H9 (cell line): Measurements from ENCODE around the gene METTL22. TPM values are rescaled to one million over a fixed set of nuclear protein-coding genes. Genes with fewer than 3 reads are reported as not detected.

Source experiments
- DNase-seq: peaks from one replicate; pipeline ENCODE4 v3.0.0-alpha.2; 2017
- H2AFZ ChIP-seq: one replicate; pipeline ENCODE4 v1.6.1; 2013; ENCODE audit warnings: mild to moderate bottlenecking, low read length, control low read depth, moderate library complexity
- H2AK5ac ChIP-seq: 2 replicates; pipeline ENCODE4 v1.6.1; 2013; ENCODE audit warnings: low read length, control low read depth, mixed read lengths; ENCODE audit not compliant: insufficient read length
- H2BK120ac ChIP-seq: one replicate; pipeline ENCODE4 v1.6.1; 2013; ENCODE audit warnings: low read depth, mild to moderate bottlenecking, low read length, control low read depth, inconsistent platforms; ENCODE audit not compliant: poor library complexity, severe bottlenecking
- H2BK12ac ChIP-seq: 2 replicates; pipeline ENCODE4 v1.6.1; 2013; ENCODE audit warnings: low read length, control low read depth, mixed read lengths, low read depth; ENCODE audit not compliant: insufficient read length
- H2BK15ac ChIP-seq: 2 replicates; pipeline ENCODE4 v1.6.1; 2013; ENCODE audit warnings: low read depth, low read length, control low read depth
- H2BK20ac ChIP-seq: one replicate; pipeline ENCODE4 v1.6.1; 2013; ENCODE audit warnings: low read depth, mild to moderate bottlenecking, low read length, control low read depth, inconsistent platforms; ENCODE audit not compliant: poor library complexity, severe bottlenecking
- H2BK5ac ChIP-seq: 2 replicates; pipeline ENCODE4 v1.6.1; 2013; ENCODE audit warnings: low read length, control low read depth, mixed read lengths; ENCODE audit not compliant: insufficient read length
- H3K14ac ChIP-seq: 2 replicates; pipeline ENCODE4 v1.6.1; 2013; ENCODE audit warnings: low read length, control low read depth; ENCODE audit not compliant: insufficient read depth
- H3K18ac ChIP-seq: 2 replicates; pipeline ENCODE4 v1.6.1; 2013; ENCODE audit warnings: low read depth, mild to moderate bottlenecking, mixed read lengths, low read length, control low read depth; ENCODE audit not compliant: insufficient read length
- H3K23ac ChIP-seq: 2 replicates; pipeline ENCODE4 v1.6.1; 2013; ENCODE audit warnings: low read length, control low read depth, mixed read lengths, low read depth; ENCODE audit not compliant: insufficient read length
- H3K23me2 ChIP-seq: 2 replicates; pipeline ENCODE4 v1.6.1; 2013; ENCODE audit warnings: low read depth, mild to moderate bottlenecking, mixed read lengths, low read length, control low read depth; ENCODE audit not compliant: insufficient read length, poor library complexity, severe bottlenecking
- H3K27ac ChIP-seq: 2 replicates; pipeline ENCODE4 v1.5.1; 2013; ENCODE audit warnings: low read length, control low read depth, mixed read lengths, low read depth; ENCODE audit not compliant: insufficient read length
- H3K27me3 ChIP-seq: 2 replicates; pipeline ENCODE4 v1.6.1; 2013; ENCODE audit warnings: low read length, control low read depth, inconsistent platforms; ENCODE audit not compliant: insufficient read depth
- H3K4ac ChIP-seq: 2 replicates; pipeline ENCODE4 v1.6.1; 2013; ENCODE audit warnings: low read depth, mild to moderate bottlenecking, control low read depth, inconsistent platforms, low read length, moderate library complexity
- H3K4me1 ChIP-seq: 2 replicates; pipeline ENCODE4 v1.6.1; 2013; ENCODE audit warnings: low read length, control low read depth, inconsistent platforms; ENCODE audit not compliant: insufficient read depth
- H3K4me2 ChIP-seq: 2 replicates; pipeline ENCODE4 v1.6.1; 2013; ENCODE audit warnings: low read length, control low read depth, mixed read lengths; ENCODE audit not compliant: insufficient read length, insufficient read depth
- H3K56ac ChIP-seq: 2 replicates; pipeline ENCODE4 v1.6.1; 2013; ENCODE audit warnings: low read depth, mild to moderate bottlenecking, mixed read lengths, low read length, control low read depth; ENCODE audit not compliant: insufficient read length
- H3K79me1 ChIP-seq: 2 replicates; pipeline ENCODE4 v1.6.1; 2013; ENCODE audit warnings: low read depth, mild to moderate bottlenecking, moderate library complexity, low read length, control low read depth, inconsistent platforms; ENCODE audit not compliant: insufficient read depth, poor library complexity, severe bottlenecking
- H3K79me2 ChIP-seq: 2 replicates; pipeline ENCODE4 v1.6.1; 2013; ENCODE audit warnings: low read length, control low read depth, inconsistent platforms; ENCODE audit not compliant: insufficient read depth
- H3K9ac ChIP-seq: 2 replicates; pipeline ENCODE4 v1.6.1; 2013; ENCODE audit warnings: low read length, control low read depth, mixed read lengths; ENCODE audit not compliant: insufficient read length; ENCODE audit errors: extremely low read depth
- H3K9me3 ChIP-seq: one replicate; pipeline ENCODE4 v1.6.1; 2013; ENCODE audit warnings: low read depth, low read length, inconsistent platforms; ENCODE audit not compliant: control insufficient read depth
- H3T11ph ChIP-seq: one replicate; pipeline ENCODE4 v1.6.1; 2013; ENCODE audit warnings: mild to moderate bottlenecking, low read length, control low read depth, inconsistent platforms
- H4K20me1 ChIP-seq: one replicate; pipeline ENCODE4 v1.6.1; 2013; ENCODE audit not compliant: control insufficient read depth, insufficient read length, insufficient read depth
- H4K5ac ChIP-seq: 2 replicates; pipeline ENCODE4 v1.6.1; 2013; ENCODE audit warnings: low read depth, mild to moderate bottlenecking, mixed read lengths, low read length, control low read depth; ENCODE audit not compliant: insufficient read length
- H4K8ac ChIP-seq: replicated peaks from 2 replicates; pipeline ENCODE4 v1.6.1; 2013; ENCODE audit warnings: low read length, control low read depth, mixed read lengths, low read depth; ENCODE audit not compliant: insufficient read length
- H4K91ac ChIP-seq: 2 replicates; pipeline ENCODE4 v1.6.1; 2013; ENCODE audit warnings: low read depth, mild to moderate bottlenecking, moderate library complexity, mixed read lengths, low read length, control low read depth; ENCODE audit not compliant: insufficient read length
- H3K27ac Mint-ChIP-seq, 3 experiments: 2 replicates in 2 of 3; 3 replicates in 1 of 3; pipeline ENCODE4 v1.8.0; 2020 to 2021; ENCODE audit warnings: mixed read lengths in 3 of 3, mild to moderate bottlenecking in 1 of 3, moderate library complexity in 1 of 3
- H3K27me3 Mint-ChIP-seq: 2 replicates; pipeline ENCODE4 v1.8.0; 2021; ENCODE audit warnings: low read depth, mild to moderate bottlenecking, moderate library complexity, mixed read lengths
- H3K36me3 Mint-ChIP-seq, 3 experiments: 2 replicates in 2 of 3; 3 replicates in 1 of 3; pipeline ENCODE4 v1.8.0; 2020 to 2021; ENCODE audit warnings: low read depth in 3 of 3, mixed read lengths in 3 of 3; ENCODE audit not compliant: insufficient read depth in 1 of 3
- H3K4me1 Mint-ChIP-seq, 2 experiments: 2 replicates each; pipeline ENCODE4 v1.8.0; 2020; ENCODE audit warnings: mixed read lengths in 2 of 2
- H3K4me3 Mint-ChIP-seq, 2 experiments: 2 replicates in 1 of 2; 3 replicates in 1 of 2; pipeline ENCODE4 v1.8.0; 2020 to 2021; ENCODE audit warnings: mild to moderate bottlenecking in 2 of 2, mixed read lengths in 2 of 2, moderate library complexity in 1 of 2
- H3K9me3 Mint-ChIP-seq, 2 experiments: 2 replicates in 1 of 2; 3 replicates in 1 of 2; pipeline ENCODE4 v1.8.0; 2020; ENCODE audit warnings: mild to moderate bottlenecking in 2 of 2, mixed read lengths in 2 of 2, moderate library complexity in 1 of 2
- WGBS: extraction: QIAGEN DNeasy Blood & Tissue Kit; methylation state at CpG from one replicate; pipeline ENCODE4 v1.1.7; 2013; ENCODE audit warnings: missing lambda C conversion rate, low lambda C conversion rate, mixed read lengths; ENCODE audit not compliant: insufficient read length; ENCODE audit errors: extremely low coverage; 5-methylcytosine and 5-hydroxymethylcytosine counted together
- total RNA-seq: library from RNA; stranded (reverse); gene quantifications from 2 replicates; pipeline ENCODE4 v1.2.1, GENCODE V29; 2021
- TF ChIP-seq, protein P1 (sequence below): fragments of 200-600 bp; sonication (generic); conservative IDR thresholded peaks from 3 replicates; pipeline ENCODE4 v1.8.0; 2021; ENCODE audit warnings: antibody characterized with exemption, mild to moderate bottlenecking

METTL22 gene
- total RNA-seq, 1 experiment from 2014 or later, result 51.9 TPM

DNA sequence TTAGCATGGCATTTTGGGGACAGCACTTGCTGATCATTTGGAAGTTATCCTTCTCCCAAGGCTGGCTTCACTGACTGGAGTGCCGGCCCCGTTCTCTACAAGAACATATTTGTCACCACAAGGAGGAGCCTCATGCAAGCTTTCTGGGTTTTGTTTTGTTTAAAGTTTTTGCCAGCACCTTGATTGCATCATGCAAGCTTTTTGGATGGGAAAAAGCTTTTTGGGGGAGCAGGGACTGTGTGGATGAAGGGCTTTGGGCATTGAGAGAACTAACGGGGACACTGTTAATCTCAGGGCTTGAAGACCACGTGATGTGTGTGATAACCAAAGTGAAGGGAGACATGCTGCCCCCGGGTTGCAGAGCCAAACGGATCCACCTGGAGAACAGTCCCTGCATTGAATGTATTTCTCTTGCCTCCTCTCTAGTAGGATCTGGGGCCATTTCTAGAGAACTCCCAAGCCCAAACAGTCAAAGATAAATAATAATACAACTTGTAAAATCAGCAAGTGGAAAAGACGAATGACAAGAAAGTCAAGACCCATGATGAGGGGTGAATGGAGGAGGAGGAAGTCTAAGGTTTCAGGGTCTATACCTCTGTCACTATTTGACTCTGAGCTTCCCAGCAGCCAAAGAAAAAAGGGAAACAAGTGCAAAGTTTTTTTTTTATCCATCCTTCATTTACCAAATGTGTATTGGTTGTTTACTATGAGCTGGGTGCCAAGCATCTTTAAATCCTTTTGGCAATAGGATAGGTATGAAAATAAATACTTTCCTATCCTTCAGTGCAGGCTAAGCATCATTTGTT, 48.4 kb upstream of the METTL22 start:
- Histone ChIP-seq H4K5ac (peak overlapping the region; percentile 37), H2BK15ac (no peak overlapping the region), H2AFZ (peak overlapping the region; percentile 79), H3K4ac (no peak overlapping the region), H3K27me3 (no peaks in the 10 kb centered on the region), H3K9me3 (no peaks in the 10 kb centered on the region), H3K4me1 (no peaks in the 10 kb centered on the region; the same call in 1 of the 2 replicates), H3T11ph (no peak overlapping the region), H2BK5ac (no peak overlapping the region), H2BK12ac (no peak overlapping the region), H3K56ac (no peak overlapping the region), H4K20me1 (no peaks in the 10 kb centered on the region), H3K4me2 (no peak overlapping the region), H4K91ac (no peak overlapping the region), H2BK120ac (peak overlapping the region; percentile 50), H3K27ac (peak overlapping the region; percentile 67), H3K23me2 (no peaks in the 10 kb centered on the region), H3K14ac (peak overlapping the region; percentile 84), H3K79me1 (no peaks in the 10 kb centered on the region), H2BK20ac (no peak overlapping the region), H3K18ac (peak overlapping the region; percentile 81), H2AK5ac (no peak overlapping the region), H4K8ac (no peak overlapping the region), H3K79me2 (no peaks in the 10 kb centered on the region), H3K9ac (no peak overlapping the region), H3K23ac (no peak overlapping the region)
- no peak overlapping the region; a peak in 1 of 5 replicates for H3K4me3 Mint-ChIP-seq
- no CpG with 5 or more reads among the region's 7 CpGs for WGBS
- DNase-seq, result peak; percentile 56
- peaks cover 4 to 6% of the 10 kb centered on the region in 2 experiments; a peak in 3 of 5 replicates for H3K9me3 Mint-ChIP-seq
- peaks cover 1% of the 10 kb centered on the region for H3K27me3 Mint-ChIP-seq
- no peaks in the 10 kb centered on the region for H3K36me3 Mint-ChIP-seq
- TF ChIP-seq, protein P1, sequence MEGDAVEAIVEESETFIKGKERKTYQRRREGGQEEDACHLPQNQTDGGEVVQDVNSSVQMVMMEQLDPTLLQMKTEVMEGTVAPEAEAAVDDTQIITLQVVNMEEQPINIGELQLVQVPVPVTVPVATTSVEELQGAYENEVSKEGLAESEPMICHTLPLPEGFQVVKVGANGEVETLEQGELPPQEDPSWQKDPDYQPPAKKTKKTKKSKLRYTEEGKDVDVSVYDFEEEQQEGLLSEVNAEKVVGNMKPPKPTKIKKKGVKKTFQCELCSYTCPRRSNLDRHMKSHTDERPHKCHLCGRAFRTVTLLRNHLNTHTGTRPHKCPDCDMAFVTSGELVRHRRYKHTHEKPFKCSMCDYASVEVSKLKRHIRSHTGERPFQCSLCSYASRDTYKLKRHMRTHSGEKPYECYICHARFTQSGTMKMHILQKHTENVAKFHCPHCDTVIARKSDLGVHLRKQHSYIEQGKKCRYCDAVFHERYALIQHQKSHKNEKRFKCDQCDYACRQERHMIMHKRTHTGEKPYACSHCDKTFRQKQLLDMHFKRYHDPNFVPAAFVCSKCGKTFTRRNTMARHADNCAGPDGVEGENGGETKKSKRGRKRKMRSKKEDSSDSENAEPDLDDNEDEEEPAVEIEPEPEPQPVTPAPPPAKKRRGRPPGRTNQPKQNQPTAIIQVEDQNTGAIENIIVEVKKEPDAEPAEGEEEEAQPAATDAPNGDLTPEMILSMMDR, result peak; percentile 77
- peak overlapping the region; percentile 91 to 98 (median 95) for H3K27ac Mint-ChIP-seq
- H3K4me1 Mint-ChIP-seq, result peaks cover 27 to 44% of the 10 kb centered on the region in 2 experiments
